HS-27A (cell line): ENCODE measurements around the gene GGACT.

Experiments
- DNase-seq: peaks from one replicate; pipeline ENCODE4 v3.0.0-alpha.2; 2012; ENCODE audit warnings: low read depth, missing footprints

GGACT gene

GRCh38 chr13:100547791-100548201 is 40.8 kb downstream of the GGACT start:
- no peak for DNase-seq

- no peak for DNase-seq
These were observed 41.7 kb downstream of the GGACT start for GRCh38 chr13:100546713-100547405.

GRCh38 chr13:100545684-100546061 is 42.9 kb downstream of the GGACT start:
- DNase-seq = no peak

GRCh38 chr13:100544866-100545683 is 43.5 kb downstream of the GGACT start:
- no peak for DNase-seq

- no peak for DNase-seq
These were observed 44.6 kb downstream of the GGACT start for GRCh38 chr13:100543872-100544602.

- DNase-seq = no peak
These were observed 45.8 kb downstream of the GGACT start for GRCh38 chr13:100542826-100543156.

- no peak for DNase-seq
These were observed 46.4 kb downstream of the GGACT start for GRCh38 chr13:100541897-100542825.

- no peak for DNase-seq
These were observed 48.0 kb downstream of the GGACT start for GRCh38 chr13:100540621-100541020.

GRCh38 chr13:100537951-100538462 is 50.6 kb downstream of the GGACT start:
- DNase-seq = no peak

GRCh38 chr13:100537486-100537885 is 51.1 kb downstream of the GGACT start:
- no peak for DNase-seq

GRCh38 chr13:100536643-100537180 is 51.9 kb downstream of the GGACT start:
- no peak for DNase-seq

- no peak for DNase-seq
These were observed 53.0 kb downstream of the GGACT start for GRCh38 chr13:100535426-100536135.

- DNase-seq = no peak
These were observed 53.7 kb downstream of the GGACT start for GRCh38 chr13:100534911-100535310.

GRCh38 chr13:100534147-100534843 is 54.3 kb downstream of the GGACT start:
- no peak for DNase-seq

GRCh38 chr13:100533588-100534041 is 55.0 kb downstream of the GGACT start:
- no peak for DNase-seq

- DNase-seq = no peak
These were observed 55.7 kb downstream of the GGACT start for GRCh38 chr13:100532836-100533435.

- DNase-seq = no peak
These were observed 56.4 kb downstream of the GGACT start for GRCh38 chr13:100532090-100532766.

- no peak for DNase-seq
These were observed 57.8 kb downstream of the GGACT start for GRCh38 chr13:100530671-100531213.
